ENCODE data around the gene COMT.

Gene COMT

DNA sequence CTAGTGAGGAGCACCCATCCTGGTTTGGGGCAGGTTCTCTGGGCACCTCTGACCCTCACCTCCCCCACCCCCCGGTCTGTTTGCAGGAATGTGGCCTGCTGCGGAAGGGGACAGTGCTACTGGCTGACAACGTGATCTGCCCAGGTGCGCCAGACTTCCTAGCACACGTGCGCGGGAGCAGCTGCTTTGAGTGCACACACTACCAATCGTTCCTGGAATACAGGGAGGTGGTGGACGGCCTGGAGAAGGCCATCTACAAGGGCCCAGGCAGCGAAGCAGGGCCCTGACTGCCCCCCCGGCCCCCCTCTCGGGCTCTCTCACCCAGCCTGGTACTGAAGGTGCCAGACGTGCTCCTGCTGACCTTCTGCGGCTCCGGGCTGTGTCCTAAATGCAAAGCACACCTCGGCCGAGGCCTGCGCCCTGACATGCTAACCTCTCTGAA, 26.9 kb downstream of the COMT start:
- H3K27ac ChIP-seq: peak overlapping the region; percentile 36; the same call in 1 of the 2 replicates
- TF ChIP-seq, protein P1, sequence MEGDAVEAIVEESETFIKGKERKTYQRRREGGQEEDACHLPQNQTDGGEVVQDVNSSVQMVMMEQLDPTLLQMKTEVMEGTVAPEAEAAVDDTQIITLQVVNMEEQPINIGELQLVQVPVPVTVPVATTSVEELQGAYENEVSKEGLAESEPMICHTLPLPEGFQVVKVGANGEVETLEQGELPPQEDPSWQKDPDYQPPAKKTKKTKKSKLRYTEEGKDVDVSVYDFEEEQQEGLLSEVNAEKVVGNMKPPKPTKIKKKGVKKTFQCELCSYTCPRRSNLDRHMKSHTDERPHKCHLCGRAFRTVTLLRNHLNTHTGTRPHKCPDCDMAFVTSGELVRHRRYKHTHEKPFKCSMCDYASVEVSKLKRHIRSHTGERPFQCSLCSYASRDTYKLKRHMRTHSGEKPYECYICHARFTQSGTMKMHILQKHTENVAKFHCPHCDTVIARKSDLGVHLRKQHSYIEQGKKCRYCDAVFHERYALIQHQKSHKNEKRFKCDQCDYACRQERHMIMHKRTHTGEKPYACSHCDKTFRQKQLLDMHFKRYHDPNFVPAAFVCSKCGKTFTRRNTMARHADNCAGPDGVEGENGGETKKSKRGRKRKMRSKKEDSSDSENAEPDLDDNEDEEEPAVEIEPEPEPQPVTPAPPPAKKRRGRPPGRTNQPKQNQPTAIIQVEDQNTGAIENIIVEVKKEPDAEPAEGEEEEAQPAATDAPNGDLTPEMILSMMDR (conservative IDR thresholded peaks at IDR 0.05): no peak

DNA sequence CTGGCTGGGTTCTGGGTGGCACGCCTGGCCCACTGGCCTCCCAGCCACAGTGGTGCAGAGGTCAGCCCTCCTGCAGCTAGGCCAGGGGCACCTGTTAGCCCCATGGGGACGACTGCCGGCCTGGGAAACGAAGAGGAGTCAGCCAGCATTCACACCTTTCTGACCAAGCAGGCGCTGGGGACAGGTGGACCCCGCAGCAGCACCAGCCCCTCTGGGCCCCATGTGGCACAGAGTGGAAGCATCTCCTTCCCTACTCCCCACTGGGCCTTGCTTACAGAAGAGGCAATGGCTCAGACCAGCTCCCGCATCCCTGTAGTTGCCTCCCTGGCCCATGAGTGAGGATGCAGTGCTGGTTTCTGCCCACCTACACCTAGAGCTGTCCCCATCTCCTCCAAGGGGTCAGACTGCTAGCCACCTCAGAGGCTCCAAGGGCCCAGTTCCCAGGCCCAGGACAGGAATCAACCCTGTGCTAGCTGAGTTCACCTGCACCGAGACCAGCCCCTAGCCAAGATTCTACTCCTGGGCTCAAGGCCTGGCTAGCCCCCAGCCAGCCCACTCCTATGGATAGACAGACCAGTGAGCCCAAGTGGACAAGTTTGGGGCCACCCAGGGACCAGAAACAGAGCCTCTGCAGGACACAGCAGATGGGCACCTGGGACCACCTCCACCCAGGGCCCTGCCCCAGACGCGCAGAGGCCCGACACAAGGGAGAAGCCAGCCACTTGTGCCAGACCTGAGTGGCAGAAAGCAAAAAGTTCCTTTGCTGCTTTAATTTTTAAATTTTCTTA, 27.8 kb downstream of the COMT start:
- TF ChIP-seq, protein P1 (conservative IDR thresholded peaks at IDR 0.05): no peak
- H3K27ac ChIP-seq: peak overlapping the region; percentile 36

DNA sequence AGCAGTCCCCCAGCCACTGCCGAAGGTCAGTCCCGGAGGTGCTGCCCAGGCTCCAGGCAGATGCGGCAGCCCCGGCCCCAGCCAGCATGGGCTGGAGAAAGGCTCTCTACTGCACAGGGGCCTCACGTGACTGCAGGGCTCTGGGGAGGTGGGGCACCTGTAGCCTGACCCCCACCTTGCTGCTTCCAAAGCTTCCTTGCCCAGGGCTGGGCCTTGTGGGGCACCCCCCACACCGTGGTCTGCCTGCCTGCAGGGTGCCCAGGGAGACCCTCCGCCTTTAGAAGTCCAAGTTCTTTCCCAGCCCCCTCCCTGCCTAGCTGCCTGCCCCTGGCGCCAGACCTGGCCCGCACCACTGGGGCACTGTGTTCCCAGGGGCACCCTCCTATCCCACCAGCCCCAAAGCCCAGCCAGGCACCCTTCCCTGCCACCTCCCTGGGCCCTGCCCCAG, 28.5 kb downstream of the COMT start:
- TF ChIP-seq, protein P1 (conservative IDR thresholded peaks at IDR 0.05): no peak
- H3K27ac ChIP-seq: peak overlapping the region; percentile 36

DNA sequence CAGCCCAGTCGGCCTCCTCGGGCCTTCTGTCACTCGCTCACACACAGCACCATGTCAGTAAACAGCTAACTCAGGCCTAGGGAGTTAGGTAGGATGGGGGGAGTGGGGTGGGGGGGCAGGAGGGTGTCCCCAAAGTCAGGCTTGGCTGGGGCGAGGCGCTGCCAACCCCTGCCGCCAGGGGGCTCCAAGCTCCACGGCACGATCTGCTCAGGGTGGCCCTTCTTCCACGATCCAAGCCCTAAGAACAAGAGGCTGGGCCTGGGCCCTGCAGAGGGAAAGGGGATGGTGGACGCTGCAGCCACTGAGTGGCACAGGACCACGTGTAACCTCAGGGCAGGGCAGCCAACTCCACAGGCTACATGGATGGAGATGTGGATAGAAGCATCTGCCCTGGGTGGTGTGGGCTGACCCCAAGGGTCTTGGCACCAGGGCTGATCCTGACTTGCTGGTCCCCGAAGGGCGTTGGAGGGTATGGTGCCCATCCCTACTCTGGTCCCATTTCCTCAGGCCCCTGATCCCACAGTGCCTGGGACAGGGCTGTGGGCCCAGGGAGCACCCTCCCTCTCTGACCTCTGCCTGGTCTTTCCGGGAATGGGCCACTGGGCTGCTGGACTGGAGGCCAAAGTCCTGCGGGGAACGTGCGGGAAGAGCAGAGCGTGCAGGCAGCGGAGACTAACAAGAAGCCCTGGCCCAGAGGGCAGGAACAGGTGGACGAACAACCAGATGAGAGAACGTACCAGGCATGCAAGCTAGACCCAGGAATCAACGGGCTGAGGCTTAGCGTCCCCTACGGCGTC, 29.1 kb downstream of the COMT start:
- TF ChIP-seq, protein P1 (conservative IDR thresholded peaks at IDR 0.05): peak; percentile 97
- peak overlapping the region; percentile 36 for H3K27ac ChIP-seq

DNA sequence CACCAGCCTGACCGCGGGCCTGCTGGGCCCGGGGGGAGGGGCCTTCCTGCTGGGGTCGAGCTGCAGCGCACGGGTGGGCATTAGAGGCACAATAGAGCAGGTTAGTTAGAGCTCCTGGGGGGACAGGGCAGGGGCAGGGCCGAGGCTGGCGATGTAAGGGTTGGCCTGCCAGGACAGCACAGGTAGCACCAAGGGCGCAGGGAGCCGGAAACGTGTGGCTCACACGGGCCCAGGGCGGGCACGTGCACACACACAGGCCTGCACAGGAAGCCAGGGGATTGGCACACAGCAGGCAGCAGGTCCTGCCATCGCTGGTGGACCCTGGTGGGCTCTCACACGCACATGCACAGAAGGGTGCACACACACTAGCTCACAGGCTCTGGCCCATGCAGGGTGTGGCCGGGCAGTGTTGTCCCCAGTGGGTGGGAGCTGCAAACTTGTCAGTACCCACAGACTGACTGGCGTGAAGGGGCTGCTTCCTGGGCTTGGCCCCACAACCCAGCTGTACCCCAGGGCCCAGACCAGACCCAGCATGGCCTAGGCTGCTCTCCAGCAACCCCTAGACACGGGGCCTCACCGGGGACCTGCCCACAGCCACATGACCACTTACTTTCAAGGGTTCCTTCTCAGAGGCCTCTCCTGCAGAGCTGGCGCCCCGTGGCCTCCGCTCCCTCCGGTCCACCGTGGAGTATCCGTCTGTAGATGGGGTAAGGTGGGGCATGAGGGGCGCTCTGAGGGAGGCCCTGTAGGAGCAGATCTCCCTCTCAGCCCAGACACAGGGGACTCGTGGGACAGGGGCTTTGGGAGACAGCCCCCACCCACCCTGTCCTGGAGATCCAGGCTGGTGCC, 29.9 kb downstream of the COMT start:
- TF ChIP-seq, protein P1 (conservative IDR thresholded peaks at IDR 0.05): no peak
- peak overlapping the region; percentile 36 for H3K27ac ChIP-seq

DNA sequence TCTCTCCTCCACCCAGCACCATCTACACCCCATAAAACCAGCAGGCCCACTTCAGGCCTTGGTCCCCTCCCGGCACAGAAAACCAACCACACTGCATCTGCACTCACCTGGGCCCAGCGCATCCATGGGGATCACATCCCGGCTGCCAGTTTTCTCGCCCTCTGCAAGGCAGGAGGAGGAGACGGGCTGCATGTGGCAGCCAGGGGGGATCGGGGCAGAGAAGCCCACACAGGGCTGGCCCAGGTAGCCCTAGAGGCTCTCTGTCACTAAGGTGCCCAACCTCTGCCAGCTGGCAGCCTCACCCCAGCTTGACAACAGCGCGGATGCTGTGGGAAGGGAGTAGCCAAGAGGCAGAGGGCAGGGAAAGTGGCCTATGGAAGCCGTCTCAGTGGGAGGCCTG, 30.7 kb downstream of the COMT start:
- TF ChIP-seq, protein P1 (conservative IDR thresholded peaks at IDR 0.05): no peak
- H3K27ac ChIP-seq: no peak overlapping the region
